ENCODE data around the gene COL6A2. TPM values are rescaled to one million over a fixed set of nuclear protein-coding genes. Genes with fewer than 3 reads are reported as not detected.
"Not testable (repeated sequence)": the region's sequence is repeated elsewhere in the genome, so short reads cannot be mapped to it uniquely, and the experiment has no call there.

The COL6A2 gene
- total RNA-seq, 1 donor: 487 TPM

DNA sequence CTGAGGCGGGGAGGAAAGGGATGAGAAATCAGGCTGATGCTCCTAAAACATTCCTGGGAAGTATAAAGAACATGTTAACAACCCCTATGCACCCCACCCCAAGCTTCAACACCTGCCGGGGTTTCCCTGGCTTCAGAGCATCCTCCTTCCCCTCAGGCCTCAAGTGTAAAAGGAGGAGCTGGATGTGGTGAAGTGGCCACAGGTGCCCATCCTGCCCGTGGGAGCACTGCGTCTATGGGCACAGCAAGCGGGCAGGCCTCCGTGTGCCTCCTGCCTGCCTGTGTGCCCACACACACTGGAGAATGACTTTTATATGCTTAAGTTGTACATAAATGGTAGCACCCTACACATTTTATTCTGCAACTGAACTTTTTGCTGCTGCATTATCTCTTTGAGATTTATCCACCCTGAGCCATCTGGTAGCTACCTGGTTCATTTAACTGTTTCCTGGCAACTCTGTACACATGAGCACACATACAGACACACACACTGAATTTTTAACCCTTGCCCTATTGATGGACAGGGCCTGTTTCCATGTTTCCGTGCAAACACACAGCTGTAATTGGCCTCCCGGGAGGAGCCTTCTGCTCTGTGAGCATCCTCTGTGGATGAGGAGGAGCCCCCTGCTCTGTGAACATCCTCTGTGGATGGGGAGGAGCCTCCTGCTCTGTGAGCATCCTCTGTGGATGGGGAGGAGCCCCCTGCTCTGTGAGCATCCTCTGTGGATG is 70.9 kb downstream of the COL6A2 start:
- TF ChIP-seq, protein P1, sequence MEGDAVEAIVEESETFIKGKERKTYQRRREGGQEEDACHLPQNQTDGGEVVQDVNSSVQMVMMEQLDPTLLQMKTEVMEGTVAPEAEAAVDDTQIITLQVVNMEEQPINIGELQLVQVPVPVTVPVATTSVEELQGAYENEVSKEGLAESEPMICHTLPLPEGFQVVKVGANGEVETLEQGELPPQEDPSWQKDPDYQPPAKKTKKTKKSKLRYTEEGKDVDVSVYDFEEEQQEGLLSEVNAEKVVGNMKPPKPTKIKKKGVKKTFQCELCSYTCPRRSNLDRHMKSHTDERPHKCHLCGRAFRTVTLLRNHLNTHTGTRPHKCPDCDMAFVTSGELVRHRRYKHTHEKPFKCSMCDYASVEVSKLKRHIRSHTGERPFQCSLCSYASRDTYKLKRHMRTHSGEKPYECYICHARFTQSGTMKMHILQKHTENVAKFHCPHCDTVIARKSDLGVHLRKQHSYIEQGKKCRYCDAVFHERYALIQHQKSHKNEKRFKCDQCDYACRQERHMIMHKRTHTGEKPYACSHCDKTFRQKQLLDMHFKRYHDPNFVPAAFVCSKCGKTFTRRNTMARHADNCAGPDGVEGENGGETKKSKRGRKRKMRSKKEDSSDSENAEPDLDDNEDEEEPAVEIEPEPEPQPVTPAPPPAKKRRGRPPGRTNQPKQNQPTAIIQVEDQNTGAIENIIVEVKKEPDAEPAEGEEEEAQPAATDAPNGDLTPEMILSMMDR (IDR thresholded peaks at IDR 0.05; ENCODE audit: insufficient read depth, low read depth, low read length): no peak
- no peak for DNase-seq (ENCODE audit: low read depth)
- H3K4me3 ChIP-seq (ENCODE audit: low read depth, low read length): no peak overlapping the region

DNA sequence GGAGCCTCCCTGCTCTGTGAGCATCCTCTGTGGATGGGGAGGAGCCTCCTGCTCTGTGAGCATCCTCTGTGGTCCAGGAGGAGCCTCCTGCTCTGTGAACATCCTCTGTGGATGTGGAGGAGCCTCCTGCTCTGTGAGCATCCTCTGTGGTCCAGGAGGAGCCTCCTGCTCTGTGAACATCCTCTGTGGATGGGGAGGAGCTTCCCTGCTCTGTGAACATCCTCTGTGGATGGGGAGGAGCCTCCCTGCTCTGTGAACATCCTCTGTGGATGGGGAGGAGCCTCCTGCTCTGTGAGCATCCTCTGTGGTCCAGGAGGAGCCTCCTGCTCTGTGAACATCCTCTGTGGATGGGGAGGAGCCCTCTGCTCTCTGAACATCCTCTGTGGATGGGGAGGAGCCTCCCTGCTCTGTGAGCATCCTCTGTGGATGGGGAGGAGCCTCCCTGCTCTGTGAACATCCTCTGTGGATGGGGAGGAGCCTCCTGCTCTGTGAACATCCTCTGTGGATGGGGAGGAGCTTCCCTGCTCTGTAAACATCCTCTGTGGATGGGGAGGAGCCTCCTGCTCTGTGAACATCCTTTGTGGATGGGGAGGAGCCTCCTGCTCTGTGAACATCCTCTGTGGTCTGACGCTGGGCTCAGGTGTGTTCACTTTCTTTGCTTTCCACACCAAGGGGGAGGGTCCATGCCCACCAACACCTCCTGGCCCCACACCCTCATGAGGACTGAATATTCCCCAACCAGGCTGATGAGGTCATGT is 72.7 kb downstream of the COL6A2 start:
- not testable (repeated sequence) for H3K4me3 ChIP-seq (ENCODE audit: low read depth, low read length); DNase-seq (ENCODE audit: low read depth)

DNA sequence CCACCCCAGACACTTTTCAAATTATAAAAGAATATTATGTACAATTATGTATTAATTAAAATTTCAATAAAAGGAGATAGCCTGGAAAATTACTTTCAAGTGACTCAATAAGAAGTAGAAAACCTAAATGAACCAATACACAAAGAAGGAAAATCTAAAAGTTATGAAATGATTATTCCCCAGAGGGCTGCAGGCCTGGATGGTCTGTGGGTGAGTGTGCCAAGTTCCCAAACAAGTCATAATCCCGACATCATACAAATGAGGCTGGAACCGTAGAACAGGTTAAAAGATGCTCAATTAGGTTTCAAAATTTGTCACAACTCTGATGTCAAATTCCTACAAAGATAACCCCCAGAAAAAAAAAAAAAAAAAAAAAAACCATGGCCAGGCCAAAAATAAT is 73.7 kb downstream of the COL6A2 start:
- TF ChIP-seq, protein P1 (IDR thresholded peaks at IDR 0.05; ENCODE audit: insufficient read depth, low read depth, low read length): no peak
- DNase-seq (ENCODE audit: low read depth): no peak
- no peak overlapping the region for H3K4me3 ChIP-seq (ENCODE audit: low read depth, low read length)

DNA sequence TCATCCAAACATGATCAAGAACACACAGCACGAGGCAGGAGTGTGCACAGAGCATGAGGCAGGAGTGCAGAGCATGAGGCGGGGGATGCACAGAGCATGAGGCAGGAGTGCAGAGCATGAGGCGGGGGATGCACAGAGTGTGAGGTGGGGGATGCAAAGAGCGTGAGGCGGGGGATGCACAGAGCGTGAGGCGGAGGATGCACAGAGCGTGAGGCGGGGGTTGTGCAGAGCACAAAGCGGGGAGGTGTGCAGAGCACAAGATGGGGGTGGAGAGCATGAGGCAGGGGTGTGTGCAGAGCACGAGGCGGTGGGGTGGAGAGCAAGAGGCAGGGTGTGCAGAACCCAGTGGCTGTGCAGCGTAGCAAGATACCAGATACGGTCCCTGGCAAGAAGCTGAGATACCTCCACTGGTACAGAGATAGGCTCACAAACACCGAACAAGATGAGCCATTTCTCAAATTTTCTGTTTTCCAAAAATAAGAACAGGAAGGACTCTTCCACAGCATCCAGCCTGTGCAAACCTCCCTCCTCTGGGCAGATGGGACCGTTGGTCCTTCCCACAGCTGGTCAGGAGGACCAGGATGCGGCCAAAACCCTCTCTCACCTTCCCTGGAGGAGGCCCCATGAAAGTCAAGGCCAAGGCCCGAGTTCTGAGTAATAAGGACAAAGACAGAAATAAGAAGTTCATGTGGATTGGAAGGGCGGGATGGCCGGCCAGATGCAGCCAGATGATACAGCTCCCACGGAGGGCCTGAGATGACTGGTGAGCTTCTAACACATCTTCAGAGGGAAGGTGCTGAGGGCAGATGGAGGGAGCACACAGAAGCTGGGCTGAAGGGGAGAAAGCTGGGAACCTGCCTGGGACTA is 74.3 kb downstream of the COL6A2 start:
- no peak overlapping the region for H3K4me3 ChIP-seq (ENCODE audit: low read depth, low read length)
- DNase-seq (ENCODE audit: low read depth): no peak
- TF ChIP-seq, protein P1 (IDR thresholded peaks at IDR 0.05; ENCODE audit: insufficient read depth, low read depth, low read length): no peak

DNA sequence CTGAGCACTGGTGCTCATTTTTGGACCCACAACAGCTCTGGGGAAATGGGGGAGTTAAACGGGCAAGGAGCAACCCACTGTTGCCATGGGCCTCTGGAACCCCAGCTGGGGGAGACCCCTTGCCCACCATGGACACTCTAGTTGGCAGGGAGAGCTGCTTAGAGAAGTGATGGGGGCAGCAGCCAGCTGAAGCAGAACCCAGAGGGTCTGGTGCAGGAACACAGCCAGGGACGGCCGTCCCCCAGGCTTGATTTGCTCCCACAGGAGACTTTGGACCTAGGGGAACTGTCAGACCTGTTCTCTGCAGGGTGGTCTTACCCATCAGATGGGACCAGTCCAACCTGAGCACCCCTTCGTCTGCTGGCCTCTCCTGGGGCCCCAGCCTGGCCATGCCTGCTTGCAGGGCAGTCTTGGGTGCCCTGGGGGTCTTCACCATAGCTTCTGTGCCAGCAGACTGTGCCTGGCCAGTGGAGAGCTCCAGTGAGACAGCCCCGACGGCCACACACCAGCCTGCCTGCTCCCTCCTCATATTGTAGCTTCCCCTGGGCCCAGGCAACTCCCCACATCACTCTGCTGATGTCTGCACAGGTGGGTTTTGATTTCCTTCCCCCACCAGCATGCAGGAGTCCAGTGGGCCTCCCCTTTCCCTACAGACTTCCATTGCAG is 75.1 kb downstream of the COL6A2 start:
- DNase-seq (ENCODE audit: low read depth): no peak

DNA sequence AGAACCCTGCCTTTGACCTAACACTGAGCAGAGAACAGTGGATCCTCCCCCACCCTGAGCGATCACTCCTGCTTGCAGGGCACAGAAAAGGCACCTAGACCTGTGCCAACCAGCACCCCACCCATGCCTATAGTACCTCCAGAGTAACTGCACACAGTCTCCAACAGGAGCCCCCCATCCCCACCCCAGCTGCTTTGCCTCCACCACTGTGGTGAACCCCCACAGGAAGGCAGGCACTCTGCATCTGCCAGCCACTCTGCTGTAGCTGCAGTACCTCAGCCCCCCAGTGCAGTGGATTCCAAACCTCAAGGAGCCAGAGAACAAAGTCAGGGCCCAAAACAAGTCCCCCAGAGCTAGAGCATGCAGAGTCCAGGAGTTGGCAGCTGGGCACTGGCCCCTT is 75.7 kb downstream of the COL6A2 start:
- no peak for DNase-seq (ENCODE audit: low read depth)
- H3K4me3 ChIP-seq (ENCODE audit: low read depth, low read length): no peak overlapping the region
- TF ChIP-seq, protein P1 (IDR thresholded peaks at IDR 0.05; ENCODE audit: insufficient read depth, low read depth, low read length): no peak

More for the DNA sequence above, 75.1 kb downstream of the COL6A2 start:
- no peak overlapping the region for H3K4me3 ChIP-seq (ENCODE audit: low read depth, low read length)
- TF ChIP-seq, protein P1 (IDR thresholded peaks at IDR 0.05; ENCODE audit: insufficient read depth, low read depth, low read length): no peak

DNA sequence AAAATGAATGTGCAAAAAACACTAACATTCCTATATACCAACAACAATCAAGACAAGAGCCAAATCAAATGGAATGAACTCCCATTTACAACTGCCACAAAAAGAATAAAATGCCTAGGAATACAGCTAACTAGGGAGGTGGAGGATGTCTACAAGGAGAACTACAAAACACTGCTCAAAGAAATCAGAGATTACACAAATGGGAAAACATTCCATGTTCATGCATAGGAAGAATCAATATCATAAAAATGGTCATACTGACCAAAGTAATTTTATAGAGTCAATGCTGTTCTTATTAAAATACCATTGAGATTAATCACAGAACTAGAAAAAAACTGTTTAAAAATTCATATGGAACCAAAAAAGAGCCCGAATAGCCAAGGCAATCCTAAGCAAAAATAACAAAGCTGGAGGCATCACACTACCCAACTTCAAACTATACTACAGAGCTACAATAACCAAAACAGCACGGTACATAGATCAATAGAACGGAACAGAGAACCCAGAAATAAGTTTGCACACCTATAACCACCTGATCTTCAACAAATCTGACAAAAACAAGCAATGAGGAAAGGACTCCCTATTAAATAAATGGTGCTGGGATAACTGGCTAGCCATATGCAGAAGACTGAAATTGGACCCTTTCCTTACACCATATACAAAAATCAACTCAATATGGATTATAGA is 78.7 kb downstream of the COL6A2 start:
- not testable (repeated sequence) for H3K4me3 ChIP-seq (ENCODE audit: low read depth, low read length); DNase-seq (ENCODE audit: low read depth)
